Stimulated activated CD4-positive, alpha-beta T cell treated with anti-CD3 and anti-CD28 coated beads, TNF-alpha, amount 100 ng/mL, for 1 hour (primary cell): ENCODE results near the gene MARCKSL1.
A peak's percentile ranks its signal among the peaks of the same experiment; 100 is the strongest.
"Not testable (repeated sequence)": the region's sequence is repeated elsewhere in the genome, so short reads cannot be mapped to it uniquely, and the experiment has no call there.

Experiments
- DNase-seq, 3 donors: peaks; one replicate each; pipeline ENCODE4 v3.0.0-alpha.2; 2020; ENCODE audit warnings: low read depth in 3 of 3, low spot score in 1 of 3

MARCKSL1 gene

DNA sequence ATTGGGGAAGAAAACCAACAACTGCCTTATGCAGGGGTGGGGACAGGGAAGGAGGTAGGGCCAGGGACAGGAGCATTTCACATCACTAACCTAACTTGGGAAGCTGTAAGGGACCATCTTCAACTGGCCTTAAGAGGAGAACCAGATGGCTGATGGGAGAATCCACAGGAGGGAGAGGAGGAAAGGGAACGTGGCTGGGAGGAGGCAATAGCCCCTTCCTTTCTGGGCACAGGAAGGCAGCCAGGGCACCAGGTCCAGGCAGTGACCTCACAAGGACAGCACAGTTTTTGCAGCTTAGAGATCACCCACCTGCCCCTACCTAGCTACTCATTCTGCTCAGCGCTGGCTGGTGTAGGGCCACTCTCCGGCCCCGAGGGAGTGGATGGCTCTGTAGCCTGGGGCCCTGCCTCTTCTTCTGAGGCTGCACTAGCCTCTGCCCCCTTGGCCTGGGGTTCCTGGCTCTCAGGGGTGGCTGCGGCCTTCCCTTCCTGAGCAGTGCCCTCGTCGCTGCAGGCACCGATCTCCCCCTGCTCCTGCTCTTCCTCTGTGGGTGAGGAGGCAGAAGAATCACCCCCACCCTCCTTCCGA is 1.7 kb downstream of the MARCKSL1 start:
- DNase-seq, result no peak

DNA sequence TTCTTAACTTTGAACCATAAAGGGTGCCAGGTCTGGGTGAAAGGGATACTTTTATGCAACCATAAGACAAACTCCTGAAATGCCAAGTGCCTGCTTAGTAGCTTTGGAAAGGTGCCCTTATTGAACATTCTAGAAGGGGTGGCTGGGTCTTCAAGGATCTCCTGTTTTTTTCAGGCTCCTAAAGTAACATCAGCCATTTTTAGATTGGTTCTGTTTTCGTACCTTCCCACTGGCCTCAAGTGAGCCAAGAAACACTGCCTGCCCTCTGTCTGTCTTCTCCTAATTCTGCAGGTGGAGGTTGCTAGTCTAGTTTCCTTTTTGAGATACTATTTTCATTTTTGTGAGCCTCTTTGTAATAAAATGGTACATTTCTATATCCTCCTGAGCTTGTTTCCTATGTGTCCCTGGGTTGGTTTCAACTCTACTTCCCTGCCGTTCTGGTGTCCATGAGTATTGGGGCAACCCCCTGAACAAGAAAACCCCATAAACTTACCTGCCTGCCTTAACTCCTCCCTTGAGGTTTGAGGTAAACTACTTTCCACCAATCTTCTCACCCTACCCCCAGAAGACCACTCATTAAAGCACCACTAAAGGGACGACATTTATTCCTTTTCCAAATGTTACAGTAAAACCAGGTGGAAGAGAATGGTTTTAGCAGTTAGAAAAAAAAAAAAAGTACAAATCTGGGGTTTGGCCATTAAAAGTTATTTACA is 2.6 kb downstream of the MARCKSL1 start:
- DNase-seq, result no peak

DNA sequence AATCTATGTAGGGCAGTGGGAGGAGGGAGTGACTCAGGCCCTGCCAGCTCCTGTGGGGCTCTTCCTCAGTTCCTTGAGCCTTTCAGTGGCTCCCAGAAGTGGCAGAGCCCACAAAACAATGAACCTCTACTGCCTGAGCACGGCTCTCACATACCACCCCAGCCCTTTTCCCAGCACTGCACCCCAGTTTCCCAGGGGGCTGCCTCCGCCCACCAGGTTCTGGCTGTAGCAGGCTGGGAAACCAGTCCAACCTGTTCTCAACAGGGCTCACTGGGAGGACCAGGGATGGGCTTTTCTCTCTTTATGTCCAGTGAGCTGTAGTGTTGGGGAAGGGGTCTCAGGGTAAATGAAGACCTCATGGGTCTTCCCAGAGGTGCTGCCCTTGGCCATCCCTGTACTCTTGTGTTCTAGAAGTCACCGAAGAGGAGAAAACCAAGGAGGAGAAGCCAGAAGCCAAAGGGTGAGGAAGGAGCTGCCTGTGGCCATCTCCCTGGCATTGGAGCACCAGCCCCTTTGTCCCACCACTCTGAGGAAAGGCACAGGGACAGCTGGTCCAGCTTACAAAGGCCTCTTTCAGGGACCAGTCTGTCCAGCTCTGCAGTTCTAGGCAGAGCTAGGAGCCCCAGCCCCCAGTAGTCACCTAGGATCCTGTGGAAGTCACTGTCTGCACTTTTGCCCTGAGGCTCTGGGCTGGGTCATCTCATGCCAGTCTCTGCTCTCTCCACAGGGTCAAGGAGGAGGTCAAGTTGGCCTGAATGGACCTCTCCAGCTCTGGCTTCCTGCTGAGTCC is 3.5 kb downstream of the MARCKSL1 start:
- DNase-seq, result no peak

DNA sequence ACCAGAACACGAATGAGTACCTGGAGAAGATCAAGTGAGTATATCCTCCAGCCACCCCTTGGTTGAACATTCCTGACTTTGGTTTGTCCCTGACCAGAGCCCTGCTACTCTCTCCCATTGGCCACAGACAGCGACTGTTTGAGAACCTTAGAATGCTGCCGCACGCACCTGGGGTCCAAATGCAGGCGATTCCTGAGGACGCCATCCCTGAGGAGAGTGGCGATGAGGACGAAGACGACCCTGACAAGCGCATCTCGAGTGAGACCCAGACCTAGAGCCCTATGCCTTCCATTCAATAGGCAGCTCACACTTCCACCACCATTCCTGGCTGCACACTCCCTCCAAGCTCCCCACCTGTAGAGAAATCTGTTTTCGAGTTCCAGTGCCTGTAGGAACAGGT is 4.5 kb downstream of the MARCKSL1 start:
- DNase-seq, result no peak

DNA sequence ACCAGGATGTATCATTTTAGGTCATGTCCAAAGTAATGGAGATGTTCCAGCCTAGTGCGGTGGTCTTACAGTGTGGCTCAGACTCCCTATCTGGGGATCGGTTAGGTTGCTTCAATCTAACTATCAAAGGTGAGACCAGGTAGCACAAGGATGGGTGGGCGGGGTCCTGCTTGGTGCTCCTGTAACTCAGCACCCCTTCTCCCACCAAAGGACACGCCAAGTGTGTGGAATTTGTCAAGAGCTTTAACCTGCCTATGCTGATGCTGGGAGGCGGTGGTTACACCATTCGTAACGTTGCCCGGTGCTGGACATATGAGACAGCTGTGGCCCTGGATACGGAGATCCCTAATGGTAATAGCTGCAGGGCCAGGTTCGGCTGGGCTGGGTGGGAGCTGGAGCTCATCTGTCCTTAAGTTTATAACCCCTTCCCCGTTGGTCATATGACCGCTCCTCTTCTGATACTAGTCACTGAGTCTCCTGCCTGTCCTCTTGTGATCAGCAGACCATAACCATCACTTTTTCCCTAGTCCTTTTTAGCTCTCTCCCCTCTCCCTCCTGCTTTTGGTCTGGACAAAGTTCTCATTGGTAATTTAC is 5.4 kb downstream of the MARCKSL1 start:
- DNase-seq, result no peak

DNA sequence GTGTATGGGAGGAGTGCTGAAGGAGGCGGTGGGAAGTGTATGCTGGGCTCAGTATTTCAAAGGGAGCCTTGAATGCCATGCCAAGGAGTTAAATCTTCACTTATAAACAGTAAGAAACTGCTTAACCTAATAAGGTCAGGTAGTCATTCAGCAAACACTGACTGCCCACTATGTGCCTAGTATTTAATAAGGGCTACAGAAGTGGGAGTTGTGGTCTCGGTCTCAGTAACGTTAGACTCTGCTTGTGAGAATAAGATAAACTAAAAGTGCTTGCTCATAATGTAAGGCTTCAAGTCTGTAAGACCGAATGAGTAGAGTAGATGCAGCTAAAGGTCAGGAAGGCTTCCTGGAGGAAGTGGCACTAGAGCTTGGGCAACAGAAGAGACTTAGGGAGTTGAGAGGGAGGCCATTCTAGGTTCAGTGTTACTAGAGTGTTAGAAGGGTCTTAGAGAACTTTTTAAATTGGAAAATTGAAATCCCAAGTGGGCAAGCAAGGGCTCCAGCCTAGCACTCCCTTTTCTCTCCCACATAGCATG is 6.0 kb downstream of the MARCKSL1 start:
- no peak for DNase-seq

DNA sequence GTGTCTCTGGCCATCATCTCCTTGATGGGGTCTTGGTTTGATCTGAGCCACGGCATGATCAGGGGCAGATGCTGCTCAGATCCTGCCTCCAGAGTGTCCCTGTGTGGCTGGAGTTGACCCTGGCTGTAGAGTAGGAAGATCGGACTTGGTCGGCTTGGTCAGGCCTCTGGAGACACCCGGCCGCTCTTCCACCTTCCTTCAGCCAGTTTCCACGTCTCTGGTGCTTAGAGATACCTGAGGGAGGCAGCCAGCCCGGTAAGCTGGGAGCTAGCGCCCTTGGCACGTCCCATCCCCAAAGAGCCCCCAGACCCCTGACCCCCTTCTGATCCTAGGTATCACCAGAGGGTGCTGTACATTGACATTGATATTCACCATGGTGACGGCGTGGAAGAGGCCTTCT is 8.8 kb downstream of the MARCKSL1 start:
- DNase-seq, result no peak

DNA sequence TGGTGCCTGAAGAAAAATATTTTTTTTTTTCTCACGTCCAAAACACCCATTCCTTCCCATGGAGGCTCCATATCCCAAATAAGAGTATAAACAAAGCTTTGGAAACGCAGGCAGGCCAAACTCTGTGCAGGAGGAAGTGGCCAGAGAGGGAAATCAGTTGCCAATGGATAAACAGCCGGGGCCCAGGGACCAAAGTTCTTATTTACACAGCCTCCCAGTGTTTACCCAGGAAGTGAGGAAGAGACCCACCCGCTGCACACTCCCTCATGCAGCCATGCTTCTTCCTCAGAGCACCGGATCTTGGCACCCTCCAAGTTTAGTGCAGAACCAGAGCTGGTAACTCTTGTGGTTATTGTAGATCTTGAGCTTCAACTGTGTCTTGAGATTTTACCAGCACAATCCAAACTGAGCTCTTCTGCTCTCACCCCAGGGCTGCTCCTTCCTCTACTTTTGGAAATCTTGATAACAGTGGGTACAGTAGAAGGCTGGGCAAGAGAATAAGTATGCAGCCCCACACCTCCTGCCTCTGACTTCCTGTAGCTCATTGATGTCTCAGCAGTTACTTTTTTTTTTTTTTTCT is 14.2 kb downstream of the MARCKSL1 start:
- no peak for DNase-seq

DNA sequence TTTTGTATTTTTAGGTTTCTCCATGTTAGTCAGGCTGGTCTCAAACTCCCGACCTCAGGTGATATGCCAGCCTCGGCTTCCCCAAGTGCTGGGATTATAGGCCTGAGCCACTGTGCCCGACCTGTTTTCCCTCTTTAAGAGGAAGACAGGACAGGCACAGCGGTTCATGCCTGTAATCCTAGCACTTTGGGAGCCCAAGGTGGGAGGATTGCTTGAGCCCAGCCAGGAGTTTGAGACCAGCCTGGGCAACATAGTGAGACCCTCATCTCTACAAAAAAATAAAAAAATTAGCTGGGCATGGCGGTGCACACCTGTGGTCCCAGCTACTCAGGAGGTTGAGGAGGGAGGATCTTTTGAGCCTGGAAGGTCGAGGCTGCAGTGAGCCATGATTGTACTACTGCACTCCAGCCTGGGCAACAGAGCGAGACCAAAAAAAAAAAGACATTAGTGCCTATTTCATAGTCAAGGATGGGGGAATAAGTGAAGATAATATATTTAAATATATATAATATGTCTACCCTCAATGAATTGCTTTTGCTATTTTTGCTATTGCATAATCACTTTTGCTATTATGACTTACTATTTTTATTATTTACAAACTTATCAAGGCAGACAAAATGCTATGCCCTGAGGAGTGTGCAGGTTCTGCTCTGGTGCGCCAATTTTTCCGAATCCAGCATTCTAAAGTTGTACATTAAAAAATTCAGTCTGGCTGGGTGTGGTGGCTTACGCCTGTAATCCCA is 17.7 kb downstream of the MARCKSL1 start:
- DNase-seq, result no peak

DNA sequence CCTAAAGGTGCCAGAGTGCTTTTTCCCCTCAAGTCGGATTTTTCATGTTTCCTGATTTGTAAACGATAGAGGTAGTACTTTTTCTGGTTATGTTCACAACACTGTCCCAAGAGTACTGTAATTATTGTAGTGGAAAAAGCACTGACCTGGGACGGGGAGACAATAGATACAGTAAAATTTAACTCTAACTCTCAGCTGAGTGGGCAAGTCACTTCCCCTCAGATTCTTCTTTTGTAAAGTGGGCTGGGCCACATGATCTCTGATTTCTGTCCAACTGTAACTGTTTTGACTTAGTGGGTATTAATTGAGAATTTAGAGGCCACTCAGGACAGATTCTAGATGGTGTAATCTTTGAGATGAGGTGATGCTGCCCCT is 19.1 kb downstream of the MARCKSL1 start:
- no peak for DNase-seq

DNA sequence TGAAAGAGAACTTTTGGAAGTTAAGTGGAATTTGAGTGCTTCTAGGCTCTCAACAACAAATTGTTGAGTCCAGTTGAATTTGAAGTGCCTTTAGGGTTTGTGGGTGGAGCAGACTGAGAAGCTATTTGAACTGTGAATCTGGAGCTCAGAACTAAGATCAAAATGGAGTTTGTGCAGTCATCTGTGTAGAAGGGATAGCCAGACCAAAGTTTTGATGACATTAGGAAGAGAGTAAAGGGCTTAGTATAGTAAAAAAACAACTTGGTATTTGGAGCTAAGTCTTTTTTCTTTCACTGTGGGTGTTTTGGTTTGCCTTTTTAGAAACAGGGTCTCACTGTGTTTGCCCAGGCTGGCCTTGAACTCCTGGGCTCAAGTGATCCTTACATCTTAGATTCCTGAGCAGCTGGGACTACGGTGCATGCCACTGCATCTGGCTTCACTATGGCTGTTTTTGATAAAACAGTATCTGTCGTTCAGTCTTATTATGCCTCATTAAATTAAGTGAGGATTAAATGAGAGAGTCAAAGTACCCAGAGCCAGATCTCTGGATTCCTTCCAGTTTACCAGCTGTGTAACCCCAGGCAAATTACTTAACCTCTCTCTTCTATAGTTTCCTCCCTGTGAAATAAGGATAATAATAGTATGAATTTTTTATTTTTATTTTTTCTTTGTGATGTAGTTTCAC is 24.2 kb downstream of the MARCKSL1 start:
- no peak for DNase-seq

DNA sequence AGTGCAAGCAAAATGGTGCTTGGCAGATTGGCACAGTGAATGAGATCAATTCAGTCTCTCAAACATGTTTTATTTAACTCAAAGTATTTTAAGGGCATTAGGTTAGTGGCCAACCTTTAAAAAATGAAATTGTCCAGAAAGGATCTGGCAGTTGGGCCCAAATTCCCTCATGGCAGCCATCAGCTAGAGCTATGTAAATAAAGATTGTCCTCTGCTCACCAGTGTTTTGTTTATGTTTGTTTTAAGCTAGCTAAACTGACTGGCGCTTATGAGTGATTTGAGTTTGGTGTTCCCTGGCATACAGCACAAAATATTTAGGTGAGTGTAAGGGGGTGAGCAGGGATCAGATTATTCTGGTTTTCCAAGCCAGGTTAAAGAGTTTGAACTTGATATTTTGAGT is 26.1 kb downstream of the MARCKSL1 start:
- DNase-seq, result no peak

DNA sequence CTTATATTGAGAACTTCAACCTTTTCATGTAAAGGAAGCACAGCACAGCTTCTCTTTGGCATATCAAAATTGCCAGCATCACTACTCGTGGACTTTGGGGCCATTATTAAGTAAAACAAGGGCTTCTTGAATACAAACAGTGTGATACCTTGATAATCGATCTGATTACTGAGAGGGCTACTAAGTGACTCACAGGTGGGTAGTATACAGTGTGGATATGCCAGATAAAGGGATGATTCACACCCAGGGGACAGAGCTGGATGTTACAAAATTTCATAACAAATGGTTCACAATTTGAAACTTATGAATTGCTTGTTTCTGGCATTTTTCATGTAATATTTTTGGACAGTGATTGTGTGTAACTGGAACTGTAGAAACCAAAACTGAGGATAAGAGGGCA is 28.7 kb downstream of the MARCKSL1 start:
- DNase-seq, result no peak

DNA sequence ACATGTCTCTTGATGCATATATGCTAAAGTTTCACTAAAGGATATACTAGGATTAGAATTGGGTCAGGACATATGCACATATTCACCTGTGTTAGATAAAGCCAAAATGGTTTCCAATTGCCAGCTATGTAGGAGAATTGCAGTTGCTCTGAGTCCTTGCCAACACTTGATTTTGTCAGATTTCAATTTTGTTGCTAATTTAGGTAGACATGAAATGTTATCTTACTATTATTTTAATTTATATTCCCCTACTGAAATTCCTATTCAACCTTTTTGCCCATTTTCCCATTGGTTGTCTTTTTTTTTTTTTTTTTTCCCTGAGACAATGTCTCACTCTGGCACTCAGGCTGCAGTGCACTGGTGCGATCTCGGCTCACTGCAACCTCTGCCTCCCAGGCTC is 30.7 kb downstream of the MARCKSL1 start:
- DNase-seq, result no peak

DNA sequence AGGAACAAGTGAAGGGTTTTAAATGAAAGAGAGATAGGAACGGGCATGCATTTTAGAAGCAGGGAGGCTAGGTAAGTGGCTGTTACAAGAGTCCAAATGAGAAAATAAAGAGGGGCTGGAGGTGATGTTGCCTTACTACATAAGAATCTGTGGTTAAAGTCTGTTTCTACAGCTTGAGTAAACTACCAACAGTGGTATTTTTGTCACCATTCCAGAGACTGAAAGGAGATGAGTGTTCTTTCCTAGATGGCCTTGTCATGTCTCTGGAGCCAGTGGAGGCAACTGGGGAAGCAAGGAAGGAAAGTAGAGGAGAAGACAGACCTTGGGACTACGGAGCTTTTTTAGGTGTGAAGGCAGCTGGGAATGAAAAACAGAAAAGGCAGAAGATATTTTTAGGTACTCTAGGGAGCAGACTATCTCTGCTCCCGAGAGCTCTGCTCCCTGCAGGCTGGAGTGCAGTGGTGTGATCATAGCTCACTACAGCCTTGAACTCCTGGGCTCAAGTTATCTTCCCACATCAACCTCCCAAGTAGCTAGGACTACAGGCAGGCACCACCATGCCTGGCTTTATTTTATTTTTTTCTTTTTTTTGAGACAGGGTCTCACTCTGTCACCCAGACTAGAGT is 31.9 kb downstream of the MARCKSL1 start:
- DNase-seq, result no peak

DNA sequence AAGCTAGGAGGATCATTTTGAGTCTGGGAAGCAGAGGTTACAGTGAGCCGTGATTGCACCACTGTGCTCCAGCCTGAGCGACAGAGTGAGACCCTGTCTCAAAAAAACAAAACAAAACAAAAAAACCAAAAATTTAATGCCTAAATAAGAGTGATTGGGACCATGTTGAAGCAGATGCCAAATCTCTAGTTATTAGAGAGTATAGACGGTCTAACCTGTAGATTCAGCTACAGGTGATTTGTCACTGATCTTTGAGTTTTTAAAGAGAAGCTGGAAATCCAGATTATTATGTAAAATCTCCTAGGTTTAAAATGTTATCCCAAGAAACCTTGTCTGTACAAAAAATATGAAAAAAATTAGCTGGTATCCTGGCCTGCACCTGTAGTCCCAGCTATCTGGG is 32.7 kb downstream of the MARCKSL1 start:
- DNase-seq, result no peak

DNA sequence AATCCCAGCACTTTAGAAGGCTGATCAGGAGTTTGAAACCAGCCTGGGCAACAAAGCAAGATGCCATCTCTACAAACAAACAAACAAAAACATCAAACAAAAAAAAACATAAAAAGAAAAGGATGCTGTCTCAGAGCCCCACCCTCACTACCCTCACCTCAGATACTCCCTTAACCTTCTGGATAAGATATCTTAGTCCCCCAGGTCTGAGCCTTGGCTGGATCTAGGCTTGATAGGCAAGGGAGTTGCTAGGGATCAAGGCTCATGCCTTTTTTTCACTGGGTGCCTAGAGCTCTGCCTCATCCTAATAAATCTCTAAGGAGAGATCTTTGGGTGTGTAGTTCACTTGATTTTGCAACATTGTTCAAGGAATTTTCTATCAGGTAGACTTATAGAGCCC is 36.7 kb downstream of the MARCKSL1 start:
- no peak for DNase-seq

DNA sequence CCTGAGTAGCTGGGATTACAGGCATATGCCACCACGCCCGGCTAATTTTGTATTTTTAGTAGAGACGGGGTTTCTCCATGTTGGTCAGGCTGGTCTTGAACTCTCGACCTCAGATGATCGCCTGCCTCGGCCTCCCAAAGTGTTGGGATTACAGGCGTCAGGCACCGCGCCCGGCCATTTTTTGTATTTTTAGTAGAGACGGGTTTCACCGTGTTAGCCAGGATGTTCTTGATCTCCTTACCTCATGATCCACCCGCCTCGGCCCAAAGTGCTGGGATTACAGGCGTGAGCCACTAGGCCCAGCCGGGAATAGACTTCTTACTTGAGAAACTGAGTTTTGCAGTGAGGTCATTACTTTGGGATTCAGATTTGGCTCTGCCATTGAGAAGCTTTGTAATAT is 37.8 kb downstream of the MARCKSL1 start:
- not testable (repeated sequence) for DNase-seq

DNA sequence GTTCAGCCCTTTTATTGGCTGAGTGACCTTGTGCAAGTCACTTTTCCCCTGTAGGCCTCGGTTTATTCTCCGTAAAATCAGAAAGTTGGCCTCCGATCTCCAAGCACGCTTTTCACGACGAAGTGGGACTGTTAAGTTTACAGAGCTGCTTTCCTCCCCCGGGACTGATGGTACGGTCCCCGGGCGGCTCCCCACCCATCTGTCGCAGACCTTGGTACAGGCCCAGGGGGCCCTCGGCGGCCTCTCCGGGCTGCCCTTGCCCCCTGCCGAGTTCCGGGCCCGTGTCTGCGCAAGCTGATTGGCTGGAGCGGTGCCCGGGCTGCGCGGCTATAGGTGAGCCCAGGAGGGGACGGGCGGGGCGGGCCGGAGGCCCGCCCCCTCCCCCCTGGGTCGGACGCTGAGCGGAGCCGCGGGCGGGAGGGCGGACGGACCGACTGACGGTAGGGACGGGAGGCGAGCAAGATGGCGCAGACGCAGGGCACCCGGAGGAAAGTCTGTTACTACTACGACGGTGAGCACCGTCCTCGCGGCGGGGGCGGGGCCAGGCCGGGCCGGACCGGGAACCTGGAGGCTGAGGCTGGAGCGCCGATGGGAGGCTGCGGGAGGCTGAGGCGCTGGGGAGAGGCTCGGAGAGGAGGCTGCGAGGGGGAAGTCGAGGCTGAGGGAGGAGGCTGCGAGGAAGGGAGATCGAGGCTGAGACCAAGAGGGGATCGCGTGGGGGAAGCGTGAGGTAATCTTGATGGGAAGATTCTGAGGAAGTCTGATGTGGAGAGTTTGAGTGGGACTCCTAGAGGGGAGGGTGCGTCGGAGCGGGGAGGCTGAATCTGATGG is 44.1 kb downstream of the MARCKSL1 start, which contains the start of gene HDAC1:
Gene HDAC1, plus strand, starts transcription at position 376 of the 831 bp plus-strand sequence. Its CDS starts 87 bp downstream, at position 463.
- peak; percentile 94 to 95 (median 95) for DNase-seq
